IPS-15b (cell line): ENCODE results near the gene TMEM127.

ENCODE experiments used
- H3K27me3 ChIP-seq: one replicate; pipeline ENCODE4 v1.6.1; 2013; ENCODE audit warnings: low read length; ENCODE audit not compliant: control insufficient read depth, insufficient read depth
- H3K36me3 ChIP-seq: one replicate; pipeline ENCODE4 v1.6.1; 2013; ENCODE audit warnings: low read length; ENCODE audit not compliant: control insufficient read depth, insufficient read depth
- H3K4me1 ChIP-seq: one replicate; pipeline ENCODE4 v1.6.1; 2013; ENCODE audit warnings: mild to moderate bottlenecking, low read length; ENCODE audit not compliant: control insufficient read depth, insufficient read depth
- H3K4me3 ChIP-seq: one replicate; pipeline ENCODE4 v1.5.1; 2013; ENCODE audit warnings: low read depth, low read length
- H3K9ac ChIP-seq: one replicate; pipeline ENCODE4 v1.6.1; 2013; ENCODE audit warnings: low read depth, mild to moderate bottlenecking, low read length
- H3K9me3 ChIP-seq: one replicate; pipeline ENCODE4 v1.6.1; 2013; ENCODE audit warnings: mild to moderate bottlenecking, low read length; ENCODE audit not compliant: control insufficient read depth, insufficient read depth

TMEM127 gene

GRCh38 chr2:96287273-96287856, 21.6 kb upstream of the TMEM127 start:
- Histone ChIP-seq H3K9ac (no peak overlapping the region), H3K9me3 (no peaks in the 10 kb centered on the region), H3K4me1 (no peaks in the 10 kb centered on the region), H3K4me3 (no peak overlapping the region), H3K36me3 (peaks cover 97% of the 10 kb centered on the region), H3K27me3 (no peaks in the 10 kb centered on the region)

- H3K36me3 ChIP-seq, result peaks cover 59% of the 10 kb centered on the region
Measured at GRCh38 chr2:96276787-96277499, 11.1 kb upstream of the TMEM127 start.

GRCh38 chr2:96274355-96275056, 8.7 kb upstream of the TMEM127 start:
- peaks cover 52% of the 10 kb centered on the region for H3K36me3 ChIP-seq

More at GRCh38 chr2:96276787-96277499, 11.1 kb upstream of the TMEM127 start:
- H3K9ac ChIP-seq, result no peak overlapping the region
- no peaks in the 10 kb centered on the region for H3K9me3 ChIP-seq
- H3K4me1 ChIP-seq, result no peaks in the 10 kb centered on the region
- no peak overlapping the region for H3K4me3 ChIP-seq
- no peaks in the 10 kb centered on the region for H3K27me3 ChIP-seq

GRCh38 chr2:96273763-96274162, 8.0 kb upstream of the TMEM127 start:
- Histone ChIP-seq H3K9me3 (no peaks in the 10 kb centered on the region), H3K4me1 (no peaks in the 10 kb centered on the region), H3K9ac (no peak overlapping the region), H3K27me3 (no peaks in the 10 kb centered on the region), H3K36me3 (peaks cover 51% of the 10 kb centered on the region), H3K4me3 (no peak overlapping the region)

More at GRCh38 chr2:96274355-96275056, 8.7 kb upstream of the TMEM127 start:
- Histone ChIP-seq H3K9me3 (no peaks in the 10 kb centered on the region), H3K4me1 (no peaks in the 10 kb centered on the region), H3K27me3 (no peaks in the 10 kb centered on the region), H3K9ac (no peak overlapping the region), H3K4me3 (no peak overlapping the region)

GRCh38 chr2:96271995-96272394, 6.2 kb upstream of the TMEM127 start:
- Histone ChIP-seq H3K36me3 (peaks cover 47% of the 10 kb centered on the region), H3K9ac (no peak overlapping the region), H3K9me3 (no peaks in the 10 kb centered on the region), H3K4me1 (no peaks in the 10 kb centered on the region), H3K27me3 (no peaks in the 10 kb centered on the region), H3K4me3 (no peak overlapping the region)

GRCh38 chr2:96267159-96267971, 1.6 kb upstream of the TMEM127 start:
- no peak overlapping the region for H3K9ac ChIP-seq
- peaks cover 3% of the 10 kb centered on the region for H3K4me1 ChIP-seq
- H3K36me3 ChIP-seq, result peaks cover 26% of the 10 kb centered on the region
- H3K4me3 ChIP-seq, result peak overlapping the region; percentile 87
- H3K9me3 ChIP-seq, result no peaks in the 10 kb centered on the region
- H3K27me3 ChIP-seq, result no peaks in the 10 kb centered on the region

- H3K4me1 ChIP-seq, result peaks cover 3% of the 10 kb centered on the region
- no peaks in the 10 kb centered on the region for H3K9me3 ChIP-seq
- no peaks in the 10 kb centered on the region for H3K27me3 ChIP-seq
- peaks cover 20% of the 10 kb centered on the region for H3K36me3 ChIP-seq
- H3K9ac ChIP-seq, result no peak overlapping the region
- H3K4me3 ChIP-seq, result peak overlapping the region; percentile 85
Measured at GRCh38 chr2:96265349-96265839, 403 bp downstream of the TMEM127 start.

- Histone ChIP-seq H3K9me3 (no peaks in the 10 kb centered on the region), H3K27me3 (no peaks in the 10 kb centered on the region), H3K36me3 (peaks cover 20% of the 10 kb centered on the region), H3K4me1 (peaks cover 6% of the 10 kb centered on the region), H3K4me3 (peak overlapping the region; percentile 85), H3K9ac (no peak overlapping the region)
Measured at GRCh38 chr2:96264656-96265348, 995 bp downstream of the TMEM127 start.

- Histone ChIP-seq H3K9me3 (no peaks in the 10 kb centered on the region), H3K36me3 (peaks cover 21% of the 10 kb centered on the region), H3K4me3 (no peak overlapping the region), H3K27me3 (no peaks in the 10 kb centered on the region), H3K4me1 (peaks cover 6% of the 10 kb centered on the region), H3K9ac (no peak overlapping the region)
Measured at GRCh38 chr2:96264086-96264485, 1.7 kb downstream of the TMEM127 start.

GRCh38 chr2:96262306-96262705, 3.5 kb downstream of the TMEM127 start:
- Histone ChIP-seq H3K9me3 (no peaks in the 10 kb centered on the region), H3K27me3 (no peaks in the 10 kb centered on the region), H3K4me1 (peaks cover 6% of the 10 kb centered on the region), H3K9ac (no peak overlapping the region), H3K36me3 (peaks cover 10% of the 10 kb centered on the region), H3K4me3 (no peak overlapping the region)
